GM12892 (cell line): ENCODE results near the gene AP3B1.
"Not testable (repeated sequence)": the region's sequence is repeated elsewhere in the genome, so short reads cannot be mapped to it uniquely, and the experiment has no call there.

ENCODE experiments used
- DNase-seq: peaks from one replicate; pipeline ENCODE4 v3.0.0; 2011; ENCODE audit not compliant: insufficient read length
- FAIRE-seq: peaks from 2 replicates; lab custom pipeline; 2011; peaks lifted over from hg19 to GRCh38; lab: Jason Lieb, UNC
- POLR2A ChIP-seq: IDR thresholded peaks from 2 replicates; pipeline ENCODE4 v1.6.1; 2011; ENCODE audit warnings: low read depth, low read length, control low read depth
- POLR2AphosphoS5 ChIP-seq: IDR thresholded peaks from 2 replicates; pipeline ENCODE4 v1.6.1; 2011; ENCODE audit warnings: low read depth, low read length, control low read depth
- TAF1 ChIP-seq: IDR thresholded peaks from 2 replicates; pipeline ENCODE4 v1.6.1; 2011; ENCODE audit warnings: low read depth, mild to moderate bottlenecking, control low read depth, low read length, borderline replicate concordance

The AP3B1 gene

DNA sequence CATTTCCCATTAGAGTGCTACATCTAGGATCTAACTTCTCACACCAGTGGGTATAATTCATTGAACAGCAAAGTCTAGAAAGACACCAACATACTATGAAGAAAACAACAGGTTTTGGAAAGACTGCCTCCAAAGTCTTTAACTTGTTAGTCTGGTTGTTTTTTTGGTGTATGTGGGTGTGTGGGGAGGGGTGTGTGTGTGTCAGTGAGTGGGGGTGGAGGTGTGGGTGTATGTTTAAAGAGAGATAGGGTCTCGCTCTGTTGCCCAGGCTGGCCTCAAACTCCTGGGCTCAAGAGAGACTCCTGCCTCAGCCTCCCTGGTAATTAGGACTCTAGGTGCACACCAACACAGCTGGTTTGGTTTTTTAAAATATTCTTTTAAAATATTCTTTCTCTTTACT lies 59.7 kb downstream of the AP3B1 start:
- TF ChIP-seq POLR2AphosphoS5 (no peak), TAF1 (no peak), POLR2A (no peak)
- DNase-seq (no peak), FAIRE-seq (no peak)

DNA sequence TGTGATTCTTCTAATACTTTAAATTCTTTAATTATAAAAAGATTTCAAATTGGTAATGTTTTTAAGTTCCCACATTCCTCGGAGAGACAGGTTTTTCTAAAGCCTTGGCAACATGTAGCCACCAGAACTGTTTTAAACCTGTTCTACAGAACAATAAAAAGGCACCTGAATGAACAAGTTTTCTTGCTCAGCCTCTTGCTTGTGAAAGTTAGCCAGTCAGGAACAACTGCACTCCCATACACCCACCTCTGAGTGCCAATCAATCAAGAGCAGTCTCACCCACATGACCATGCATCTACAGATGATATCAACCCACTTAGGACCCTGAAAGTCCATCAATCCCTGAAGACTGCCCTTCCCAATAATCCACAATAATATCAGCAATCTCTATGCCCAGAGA lies 62.3 kb downstream of the AP3B1 start:
- TF ChIP-seq TAF1 (no peak), POLR2A (no peak), POLR2AphosphoS5 (no peak)
- DNase-seq = no peak
- FAIRE-seq = peak; percentile 38

DNA sequence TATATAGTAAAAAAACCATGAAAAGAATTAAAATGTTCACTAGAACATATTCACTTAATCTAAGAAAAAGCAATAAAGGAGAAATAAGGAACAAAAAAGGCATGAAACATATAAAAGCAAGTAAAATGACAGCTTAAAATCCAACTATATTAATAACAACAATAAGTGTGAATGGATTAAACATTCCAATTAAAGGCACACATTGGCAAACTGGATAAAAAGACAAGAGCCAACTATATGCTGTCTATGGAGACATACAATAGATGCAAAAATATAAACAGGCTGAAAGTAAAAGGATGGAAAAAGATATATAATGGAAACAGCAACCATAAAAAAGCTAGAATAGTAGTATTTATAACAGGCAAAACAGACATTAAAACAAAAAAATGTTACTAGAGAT lies 70.1 kb downstream of the AP3B1 start:
- DNase-seq = no peak
- TF ChIP-seq TAF1 = no peak
- no peak for TF ChIP-seq POLR2AphosphoS5
- TF ChIP-seq POLR2A = no peak
- FAIRE-seq = no peak

DNA sequence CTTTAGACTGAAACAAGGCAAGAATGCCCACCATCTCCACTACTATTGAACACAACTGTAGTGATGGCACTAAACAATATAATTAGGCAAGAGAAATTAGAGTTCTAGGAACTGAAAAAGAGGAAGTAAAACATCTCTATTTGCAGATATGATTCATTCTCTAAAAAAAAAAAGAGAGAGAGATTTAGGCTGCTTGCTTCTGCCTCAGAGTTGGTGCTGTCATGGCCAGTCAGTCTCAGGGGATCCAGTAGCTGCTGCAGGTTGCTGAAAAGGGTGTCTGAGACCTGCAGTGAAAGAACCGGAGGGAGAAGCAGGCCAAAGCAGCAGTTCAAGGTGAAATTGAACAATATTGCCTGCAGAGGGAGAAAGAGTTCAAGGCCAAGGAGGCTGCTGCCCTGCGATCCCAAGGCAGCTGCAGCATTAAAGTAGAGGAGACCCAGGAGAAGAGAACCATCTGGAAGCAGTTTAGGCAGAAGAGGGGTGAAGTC lies 72.5 kb downstream of the AP3B1 start:
- no peak for TF ChIP-seq POLR2AphosphoS5
- no peak for TF ChIP-seq POLR2A
- TF ChIP-seq TAF1 = no peak
- FAIRE-seq = peak; percentile 95
- DNase-seq = peak; percentile 24

DNA sequence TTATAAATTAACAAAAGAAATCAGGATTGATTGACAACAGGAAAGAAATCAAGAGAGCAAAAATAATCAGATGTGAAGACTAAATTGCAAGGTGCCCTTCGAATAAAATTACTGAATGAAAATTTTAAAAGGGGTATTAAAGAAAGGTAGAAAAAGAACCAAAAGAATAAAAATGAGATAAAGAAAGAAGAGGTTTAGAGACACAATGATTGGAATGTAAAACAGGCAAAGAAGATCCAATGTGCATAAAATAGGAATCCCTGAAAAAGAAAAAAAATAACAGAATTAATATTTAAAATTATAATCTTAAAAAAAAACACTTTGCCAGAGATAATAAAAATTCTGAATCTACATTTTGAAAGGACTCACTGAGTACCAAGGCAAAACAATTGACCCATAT lies 73.0 kb downstream of the AP3B1 start:
- FAIRE-seq = no peak
- DNase-seq = no peak
- TF ChIP-seq POLR2AphosphoS5 (no peak), TAF1 (no peak), POLR2A (no peak)

DNA sequence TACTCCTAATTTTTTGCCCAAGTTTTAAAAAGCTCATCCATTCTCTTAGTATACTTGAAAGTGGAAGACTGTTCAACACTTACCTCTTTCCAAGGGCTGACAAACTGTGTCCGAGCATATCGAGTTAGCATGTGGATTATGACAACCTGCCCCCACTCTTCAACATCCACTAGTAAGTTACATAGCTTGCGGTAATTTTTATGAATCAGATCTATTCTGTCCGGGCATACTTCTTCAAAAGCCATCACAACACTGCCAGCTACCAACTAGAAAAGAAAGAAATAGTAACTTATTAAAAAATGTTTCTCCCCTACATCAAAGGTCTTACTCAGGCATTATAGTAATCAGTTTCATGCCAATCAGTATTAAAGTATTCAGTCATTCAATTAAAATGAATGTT lies 78.5 kb downstream of the AP3B1 start:
- FAIRE-seq (no peak), DNase-seq (no peak)
- TF ChIP-seq POLR2AphosphoS5 (no peak), POLR2A (no peak), TAF1 (no peak)

DNA sequence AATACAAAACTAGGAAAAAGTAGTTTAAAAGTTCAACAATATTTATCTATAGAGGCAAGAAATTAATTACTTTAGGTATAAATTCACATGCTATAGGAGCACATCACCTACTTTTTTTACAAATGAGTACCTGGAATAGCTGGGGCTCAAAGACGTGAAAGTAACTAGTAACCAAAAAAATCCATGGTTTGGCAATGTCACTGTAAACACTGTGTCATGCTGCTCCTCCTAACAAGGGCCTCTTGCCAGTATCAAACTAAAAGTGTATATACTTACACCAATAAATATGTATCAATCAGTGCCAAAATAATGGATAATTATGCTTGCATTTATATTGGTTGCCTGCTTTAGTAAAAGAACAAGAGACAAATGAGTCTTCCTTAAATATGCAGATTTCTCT lies 78.9 kb downstream of the AP3B1 start:
- DNase-seq (no peak), FAIRE-seq (peak; percentile 21)
- TF ChIP-seq TAF1 = no peak
- TF ChIP-seq POLR2AphosphoS5 = no peak
- no peak for TF ChIP-seq POLR2A

DNA sequence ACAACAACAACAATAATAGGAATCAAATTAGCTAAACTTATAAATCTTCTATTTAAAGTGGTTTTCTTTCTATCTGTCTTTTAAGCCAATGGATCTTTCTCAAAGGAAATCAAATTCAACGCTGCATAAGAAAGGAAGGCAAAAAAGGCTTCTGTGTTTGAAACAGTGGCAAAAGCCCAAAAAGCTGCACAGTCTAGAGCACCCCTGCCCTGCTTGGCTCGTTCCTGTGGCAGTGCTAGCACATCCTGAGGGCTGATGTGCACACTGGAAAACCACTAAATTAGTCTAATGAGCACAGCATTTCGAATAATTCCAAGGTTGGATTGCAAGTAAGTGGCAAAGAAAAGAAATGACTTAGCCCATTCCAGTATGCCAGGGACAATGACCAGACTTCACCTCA lies 80.7 kb downstream of the AP3B1 start:
- TF ChIP-seq POLR2A = no peak
- TF ChIP-seq TAF1 = no peak
- TF ChIP-seq POLR2AphosphoS5 = no peak
- DNase-seq (no peak), FAIRE-seq (peak; percentile 60)

DNA sequence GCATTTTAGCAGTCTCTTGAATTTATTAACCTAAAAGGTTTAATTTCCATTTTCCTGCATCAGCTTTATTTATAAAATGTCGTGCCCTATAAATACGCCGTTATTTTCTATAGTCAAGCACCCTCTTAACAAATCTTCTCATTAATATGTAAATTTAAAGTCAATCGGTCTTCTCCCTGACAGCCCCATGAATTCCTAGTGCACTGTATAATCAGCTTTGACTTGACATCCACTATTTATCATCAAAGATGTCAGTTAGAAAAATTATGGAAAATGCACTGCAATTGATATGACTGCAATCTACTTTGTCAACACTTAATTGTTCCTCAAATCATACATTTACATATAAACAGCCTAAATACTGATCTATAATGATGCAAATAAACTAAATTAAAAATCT lies 83.4 kb downstream of the AP3B1 start:
- no peak for DNase-seq
- FAIRE-seq = no peak
- TF ChIP-seq POLR2A (no peak), TAF1 (no peak), POLR2AphosphoS5 (no peak)

DNA sequence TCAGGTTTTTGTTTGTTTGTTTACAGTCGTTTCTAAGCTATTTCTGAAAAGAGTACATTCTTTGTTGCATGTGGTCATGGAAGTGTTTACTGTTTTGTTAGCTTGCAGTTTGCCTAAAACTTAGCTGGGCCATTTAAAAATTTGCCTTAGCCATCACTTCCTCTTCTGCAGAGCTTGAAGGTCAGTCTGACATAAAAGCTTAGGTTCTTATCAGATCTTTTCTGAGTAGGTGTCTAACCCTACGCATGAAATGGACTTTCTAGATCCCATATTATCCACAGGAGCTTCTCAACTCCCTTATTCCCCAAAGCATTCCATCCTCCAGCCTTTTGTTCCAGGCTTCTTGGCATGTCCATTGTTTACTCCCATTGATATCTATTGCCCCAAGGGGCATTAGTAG lies 90.3 kb downstream of the AP3B1 start:
- TF ChIP-seq TAF1 (no peak), POLR2A (no peak), POLR2AphosphoS5 (no peak)
- FAIRE-seq (no peak), DNase-seq (no peak)

DNA sequence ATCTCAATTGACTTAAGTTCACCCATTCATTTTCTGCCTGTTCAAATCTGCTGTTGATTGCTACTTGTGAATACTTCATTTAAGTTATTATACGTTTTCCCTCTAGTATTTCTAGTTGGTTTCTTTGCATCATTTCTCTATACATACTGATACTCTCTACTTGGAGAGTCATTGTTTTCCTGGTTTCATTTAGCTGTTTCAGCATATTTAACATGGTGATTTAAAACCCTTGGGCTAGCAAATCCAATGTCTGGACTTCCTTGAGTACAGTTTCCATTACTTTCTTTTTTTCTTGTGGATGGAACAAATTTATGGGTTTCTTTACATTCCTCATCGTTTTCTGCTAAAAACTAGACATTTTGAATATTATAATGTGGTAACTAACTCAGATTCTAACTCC lies 90.7 kb downstream of the AP3B1 start:
- DNase-seq (no peak), FAIRE-seq (no peak)
- no peak for TF ChIP-seq POLR2AphosphoS5
- no peak for TF ChIP-seq TAF1
- no peak for TF ChIP-seq POLR2A

DNA sequence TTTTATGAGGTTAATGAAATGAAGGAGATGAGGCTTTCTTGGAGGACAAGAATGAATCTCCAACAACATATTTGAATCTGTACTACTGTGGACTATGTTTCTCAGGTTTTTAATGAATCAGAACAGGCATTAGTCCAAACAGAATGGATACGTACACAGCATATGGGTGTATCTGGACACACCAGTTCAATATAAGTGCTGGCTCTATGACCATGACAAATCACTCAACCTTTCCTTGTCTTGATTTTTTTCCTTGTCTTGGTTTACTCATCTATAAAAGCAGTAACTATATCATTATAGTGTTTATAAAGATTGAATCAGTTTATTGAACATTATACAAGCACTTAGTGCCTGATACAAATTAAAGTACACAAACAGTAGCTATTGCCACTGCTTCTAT lies 104.1 kb downstream of the AP3B1 start:
- DNase-seq = no peak
- TF ChIP-seq TAF1 (no peak), POLR2A (no peak)
- FAIRE-seq = no peak

DNA sequence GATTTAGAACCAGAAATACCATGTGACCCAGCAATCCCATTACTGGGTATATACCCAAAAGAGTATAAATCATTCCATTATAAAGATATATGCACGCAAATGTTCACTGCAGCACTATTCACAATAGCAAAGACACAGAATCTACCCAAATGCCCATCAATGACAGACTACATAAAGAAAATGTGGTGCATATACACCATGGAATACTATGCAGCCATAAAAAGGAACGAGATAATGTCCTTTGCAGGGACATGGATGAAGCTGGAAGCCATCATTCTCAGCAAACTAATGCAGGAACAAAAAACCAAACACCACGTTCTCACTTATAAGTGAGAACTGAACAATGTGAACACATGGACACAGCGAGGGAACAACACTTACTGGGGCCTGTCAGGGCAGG lies 105.8 kb downstream of the AP3B1 start:
- not testable (repeated sequence) for FAIRE-seq, DNase-seq
